AG10803 (cell line): ENCODE measurements around the gene ACYP2.
A peak's percentile ranks its signal among the peaks of the same experiment; 100 is the strongest.

Experiments
- DNase-seq: peaks from one replicate; pipeline ENCODE4 v3.0.0; 2010; ENCODE audit warnings: low read depth
- H3K4me3 ChIP-seq: 2 replicates; pipeline ENCODE4 v1.5.1; 2011; ENCODE audit warnings: mild to moderate bottlenecking, low read length, control low read depth
- CTCF ChIP-seq: conservative IDR thresholded peaks from 2 replicates; pipeline ENCODE4 v1.5.1; 2011; ENCODE audit warnings: mild to moderate bottlenecking, low read length, control low read depth, inconsistent platforms

ACYP2 gene

DNA sequence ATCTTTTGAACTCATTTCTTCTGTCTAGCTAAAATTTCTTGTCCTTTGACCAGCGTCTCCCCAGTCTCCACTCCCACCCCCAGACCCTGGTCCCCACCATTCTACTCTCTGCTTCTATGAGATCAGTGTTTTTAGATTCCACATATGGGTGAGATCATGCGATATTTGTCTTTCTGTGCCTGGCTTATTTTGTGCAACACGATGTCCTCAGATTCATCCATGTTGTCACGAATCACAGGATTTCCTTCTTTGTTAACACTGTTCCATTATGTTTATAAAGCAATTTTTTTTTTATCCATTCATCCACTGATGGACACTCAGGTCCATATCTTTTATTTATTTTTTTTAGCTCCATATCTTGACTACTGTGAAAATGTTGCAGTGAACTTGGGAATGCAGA, 16.0 kb upstream of the ACYP2 start:
- no peak for DNase-seq
- TF ChIP-seq CTCF = no peak
- no peak overlapping the region for H3K4me3 ChIP-seq

DNA sequence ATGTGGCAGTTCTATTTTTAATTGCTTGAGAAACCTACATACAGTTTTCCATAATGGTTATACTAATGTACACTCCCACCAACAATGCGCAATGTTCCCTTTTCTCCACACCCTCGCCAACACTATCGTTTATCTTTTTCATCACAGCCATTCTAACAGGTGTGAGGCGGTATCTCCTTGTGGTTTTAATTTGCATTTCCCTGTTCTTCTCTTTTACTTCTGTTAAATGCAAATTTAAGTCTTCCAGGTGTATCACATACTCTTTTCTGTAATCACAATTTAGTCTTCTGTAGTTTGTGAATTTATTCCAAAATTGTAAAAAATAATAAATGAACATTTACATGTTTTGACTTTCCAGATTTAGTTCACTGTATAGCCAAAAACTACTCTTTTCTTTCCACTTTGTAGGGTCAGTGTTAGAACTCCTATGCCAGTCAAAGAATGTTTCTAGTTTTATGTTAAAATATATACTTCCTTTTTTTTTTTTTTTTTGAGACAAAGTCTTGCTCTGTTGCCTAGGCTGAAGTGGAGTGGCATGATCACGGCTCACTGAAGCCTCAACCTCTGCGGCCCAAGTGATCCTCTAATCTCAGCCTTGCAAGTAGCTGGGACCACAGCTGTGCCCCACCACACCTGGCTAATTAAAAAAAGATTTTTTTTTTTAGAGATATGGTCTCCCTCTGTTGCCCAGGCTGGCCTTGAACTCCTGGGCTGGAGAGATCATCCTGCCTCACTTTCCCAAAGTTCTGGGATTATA, 15.4 kb upstream of the ACYP2 start:
- no peak for DNase-seq
- no peak overlapping the region for H3K4me3 ChIP-seq
- TF ChIP-seq CTCF = no peak

DNA sequence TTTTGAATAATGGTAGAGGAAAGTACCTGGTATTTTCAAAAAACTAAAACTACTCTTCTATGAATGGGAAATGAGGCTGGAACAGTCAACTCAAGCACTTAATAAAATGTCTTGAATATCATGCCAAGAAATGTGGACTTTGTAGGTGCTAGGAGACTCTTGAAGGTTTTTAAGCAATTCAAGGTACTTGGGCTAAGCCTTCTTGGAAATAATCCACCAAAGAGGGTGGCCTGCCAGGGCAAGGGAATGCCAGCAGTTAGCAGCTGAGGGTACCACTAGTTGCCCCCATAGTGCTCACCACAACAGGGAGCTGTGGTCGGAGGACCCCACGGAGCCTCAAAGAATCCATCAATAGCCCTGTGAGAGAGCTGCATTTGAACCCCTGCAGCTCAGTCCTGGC, 14.6 kb upstream of the ACYP2 start:
- no peak for DNase-seq
- TF ChIP-seq CTCF = no peak
- H3K4me3 ChIP-seq = no peak overlapping the region

DNA sequence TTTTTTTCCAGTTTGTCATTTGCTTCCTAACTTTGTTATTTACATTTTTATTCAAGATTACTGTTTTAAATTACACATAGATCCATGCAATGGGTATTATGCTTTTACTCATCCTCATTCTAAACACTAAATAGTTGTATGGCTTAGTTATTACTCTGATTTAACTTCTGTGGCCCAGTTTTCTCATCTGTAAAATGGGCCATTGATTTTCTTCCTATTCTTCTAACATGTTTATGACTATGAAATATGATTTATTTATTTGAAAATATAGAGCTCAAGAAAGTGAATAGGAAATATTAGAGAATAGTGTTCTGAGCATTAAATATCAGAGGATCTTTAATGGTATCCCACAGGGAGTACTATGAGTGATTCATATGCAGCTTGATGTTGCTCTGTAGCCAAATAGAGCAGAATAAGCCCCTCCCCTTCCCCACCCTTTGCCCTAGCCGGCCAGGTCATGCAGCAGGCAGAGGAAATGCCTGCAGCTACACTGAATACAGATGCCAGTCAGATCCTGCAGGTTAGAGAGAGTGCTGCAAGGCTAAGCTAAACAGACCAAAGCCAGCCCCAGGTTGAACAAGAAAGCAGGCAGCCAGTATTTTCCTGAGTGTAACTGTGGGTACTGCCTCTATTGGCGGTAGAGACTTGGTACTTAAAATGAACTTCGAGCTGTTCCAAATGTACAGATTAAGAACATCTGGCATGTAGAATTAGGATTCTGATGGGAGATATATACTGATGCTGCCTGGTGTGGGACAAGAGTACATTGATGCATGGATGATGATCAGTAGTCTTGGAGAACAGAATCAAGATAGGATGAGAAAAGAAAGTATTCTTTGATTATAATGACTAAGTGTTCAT, 11.7 kb upstream of the ACYP2 start:
- TF ChIP-seq CTCF = peak; percentile 6; the same call in 1 of the 2 replicates
- H3K4me3 ChIP-seq = no peak overlapping the region
- peak; percentile 50 for DNase-seq

DNA sequence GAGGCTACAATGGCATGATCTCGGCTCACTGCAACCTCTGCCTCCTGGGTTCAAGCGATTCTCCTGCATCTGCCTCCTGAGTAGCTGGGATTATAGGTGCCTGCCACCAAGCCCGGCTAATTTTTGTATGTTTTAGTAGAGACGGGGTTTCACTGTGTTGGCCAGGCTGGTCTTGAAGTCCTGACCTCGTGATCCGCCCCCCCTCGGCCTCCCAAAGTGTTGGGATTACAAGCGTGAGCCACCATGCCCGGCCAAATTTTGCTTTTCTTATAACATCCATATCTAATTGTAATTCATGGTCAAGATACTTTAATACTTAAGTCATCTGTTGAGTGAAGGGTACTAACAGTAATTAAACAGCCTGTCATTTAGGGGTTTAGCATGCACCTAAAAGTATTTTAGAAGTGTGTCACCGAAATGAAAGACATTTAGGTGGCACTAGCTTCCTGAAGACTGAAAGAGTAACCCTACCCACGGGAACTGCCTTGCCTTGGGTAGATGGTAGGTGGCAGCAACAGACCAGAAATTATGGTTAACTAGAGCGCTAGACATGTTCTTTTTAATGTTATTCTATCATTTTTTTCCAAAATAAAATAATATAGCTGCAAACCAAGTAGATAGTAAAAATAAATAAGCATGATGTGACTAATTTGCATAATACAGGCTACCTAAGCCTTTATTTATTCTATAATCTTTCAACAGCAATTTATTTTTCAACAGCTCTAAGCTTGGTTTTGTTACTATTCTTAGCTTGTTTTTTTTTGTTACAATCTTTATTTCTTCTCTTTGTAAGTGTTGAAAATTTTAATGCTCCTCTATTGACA, 8.6 kb upstream of the ACYP2 start:
- no peak overlapping the region for H3K4me3 ChIP-seq
- TF ChIP-seq CTCF = peak; percentile 91
- peak; percentile 51 for DNase-seq

DNA sequence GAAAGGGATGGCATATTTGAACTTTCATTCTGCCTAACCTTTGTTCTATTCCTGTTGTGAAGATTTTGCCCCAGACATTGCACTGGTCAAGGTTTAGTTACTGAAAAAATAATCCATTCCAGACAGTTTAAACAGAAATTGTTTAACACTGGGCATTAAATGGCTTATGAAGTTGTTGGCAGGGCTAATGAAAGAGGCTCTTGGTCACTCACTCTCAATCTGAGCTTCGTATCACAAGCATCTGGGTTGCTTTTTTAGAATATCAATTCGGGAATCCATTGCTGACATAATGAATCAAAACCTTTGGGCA, 8.0 kb upstream of the ACYP2 start:
- no peak for DNase-seq
- no peak for TF ChIP-seq CTCF
- H3K4me3 ChIP-seq = no peak overlapping the region
